GM19193 (cell line): ENCODE results near the gene KIF2A.

ENCODE experiments used
- POLR2A ChIP-seq: IDR thresholded peaks from 4 replicates; pipeline ENCODE4 v1.6.1; 2011; ENCODE audit not compliant: insufficient read depth, insufficient read length; ENCODE audit errors: extremely low read depth

KIF2A gene

DNA sequence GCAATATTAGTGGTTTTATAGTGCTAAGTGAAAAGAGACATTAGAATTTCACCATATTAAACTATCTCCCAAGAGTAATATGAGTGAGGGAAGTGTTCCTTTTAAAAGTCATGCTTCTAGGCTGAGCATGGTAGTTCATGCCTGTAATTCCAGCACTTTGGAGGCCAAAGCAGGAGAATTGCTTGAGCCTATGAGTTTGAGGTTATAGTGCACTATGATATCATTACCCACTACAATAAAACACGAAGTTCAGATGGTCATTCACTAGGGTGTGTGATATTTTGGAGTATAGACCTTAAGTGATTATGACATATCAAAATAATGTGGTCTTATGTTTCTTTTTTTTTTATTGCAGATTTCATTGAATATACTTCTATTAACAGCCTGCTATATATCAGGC is 6.7 kb downstream of the KIF2A start:
- TF ChIP-seq POLR2A, result no peak

DNA sequence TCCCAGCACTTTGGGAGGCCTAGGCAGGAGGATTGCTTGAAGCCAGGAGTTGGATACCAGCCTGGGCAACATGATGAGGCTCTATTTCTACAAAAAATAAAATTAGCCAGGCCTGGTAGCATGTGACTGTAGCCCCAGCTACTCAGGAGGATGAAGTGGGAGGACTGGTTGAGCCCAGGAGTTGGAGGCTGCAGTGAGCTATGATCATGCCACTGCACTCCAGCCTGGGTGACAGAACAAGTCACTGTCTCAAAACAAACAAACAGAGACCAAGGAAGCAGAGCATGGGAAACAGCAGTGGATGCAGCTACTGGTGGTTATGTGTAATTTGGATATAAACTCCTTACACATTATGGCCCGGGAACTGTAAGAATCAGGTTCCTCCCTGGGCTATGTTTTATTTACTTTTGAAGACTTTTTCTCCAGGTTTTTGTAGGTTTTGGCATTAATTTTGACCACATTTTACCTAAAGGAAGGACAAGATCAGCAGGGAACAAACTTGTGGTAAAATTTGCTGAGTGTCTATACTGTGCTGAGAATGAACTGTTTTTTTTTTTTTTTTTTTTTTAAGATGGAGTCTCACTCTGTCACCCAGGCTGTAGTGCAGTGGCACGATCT is 8.3 kb downstream of the KIF2A start:
- TF ChIP-seq POLR2A, result no peak

DNA sequence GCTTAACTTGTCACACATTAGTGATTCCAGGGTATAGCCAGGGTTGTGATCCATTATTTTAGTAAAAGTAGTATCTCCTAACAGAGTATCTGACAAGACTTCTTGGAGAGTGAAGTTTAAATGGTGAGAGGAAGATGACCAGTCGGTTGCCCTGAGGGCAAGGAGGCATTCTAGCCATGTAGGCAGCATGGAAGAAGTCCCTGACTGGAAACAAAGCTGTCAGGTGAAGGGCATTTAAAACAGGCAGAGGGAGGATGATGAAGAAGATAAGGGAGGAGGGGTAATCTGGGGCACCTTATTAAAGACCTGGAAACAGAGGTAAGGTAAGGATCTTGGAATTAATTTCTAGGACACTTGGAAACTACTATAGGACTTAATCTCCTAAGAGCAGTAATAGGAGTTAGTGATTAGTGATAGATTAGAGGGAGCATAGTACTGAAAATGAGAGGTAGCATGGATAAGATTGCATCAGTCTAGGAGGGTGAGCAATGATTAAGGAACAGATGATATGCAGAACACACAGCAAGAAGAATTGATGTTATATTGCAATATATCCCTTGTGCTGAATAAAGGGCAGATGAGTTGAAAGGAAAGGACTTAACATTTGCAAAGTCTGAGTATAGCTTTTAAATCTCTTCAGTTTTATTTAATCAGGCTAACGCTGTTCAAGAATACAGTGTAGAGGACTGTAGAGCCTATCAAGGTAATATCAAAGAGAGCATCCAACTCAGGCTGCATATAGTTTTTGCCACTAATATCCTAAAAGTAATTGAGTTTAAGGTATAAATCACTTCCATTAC is 9.6 kb downstream of the KIF2A start:
- no peak for TF ChIP-seq POLR2A

DNA sequence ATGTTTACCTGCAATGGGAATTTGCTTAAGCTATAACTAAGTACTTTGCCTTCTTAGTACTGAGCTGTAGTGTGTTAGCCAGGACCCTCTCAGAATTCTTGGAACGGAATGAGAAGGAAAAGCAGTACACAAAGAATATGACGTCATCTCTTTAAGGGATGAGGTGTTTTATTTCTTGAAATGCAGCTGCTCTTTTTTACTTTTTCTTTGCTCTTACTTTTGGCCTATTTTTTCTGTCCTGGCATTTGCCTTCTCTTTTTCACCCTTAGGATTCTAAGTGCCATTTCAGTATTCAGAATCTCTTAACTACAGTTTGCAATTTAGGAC is 10.1 kb downstream of the KIF2A start:
- no peak for TF ChIP-seq POLR2A

DNA sequence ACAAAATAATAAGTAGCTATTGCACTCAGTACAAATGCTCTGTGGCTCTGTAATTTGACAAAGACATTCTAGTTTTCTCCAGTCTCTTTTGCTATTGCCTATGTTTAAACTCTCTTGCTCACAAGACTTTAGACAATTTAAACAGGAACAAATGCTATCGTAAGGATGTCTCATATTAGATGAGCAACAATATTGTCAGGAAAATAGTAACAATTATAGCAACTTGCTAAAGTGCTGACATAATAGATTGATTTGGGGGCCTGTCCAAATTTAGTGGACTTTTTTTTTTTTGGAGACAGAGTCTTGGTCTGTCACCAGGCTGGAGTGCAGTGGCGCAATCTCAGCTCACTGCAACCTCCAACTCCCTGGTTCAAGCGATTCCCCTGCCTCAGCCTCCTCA is 11.8 kb downstream of the KIF2A start:
- no peak for TF ChIP-seq POLR2A

DNA sequence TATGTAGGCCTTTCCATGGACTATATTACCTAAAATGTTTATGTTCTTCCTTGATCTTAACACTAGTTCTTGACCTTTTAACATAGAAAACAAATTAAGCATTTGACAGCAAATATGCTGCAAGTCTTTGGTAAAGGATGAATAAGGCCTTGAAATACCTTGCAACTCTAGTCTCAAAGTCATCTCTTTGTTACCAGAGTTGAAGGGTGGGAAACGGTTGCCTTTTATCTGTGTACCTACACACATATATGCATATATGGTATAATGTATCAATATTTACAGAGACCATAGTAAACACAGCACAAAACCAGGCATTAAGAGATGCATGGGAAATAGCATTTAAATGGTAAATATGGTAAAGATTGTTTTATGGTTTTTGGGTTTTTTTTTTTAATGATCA is 16.5 kb downstream of the KIF2A start:
- no peak for TF ChIP-seq POLR2A

DNA sequence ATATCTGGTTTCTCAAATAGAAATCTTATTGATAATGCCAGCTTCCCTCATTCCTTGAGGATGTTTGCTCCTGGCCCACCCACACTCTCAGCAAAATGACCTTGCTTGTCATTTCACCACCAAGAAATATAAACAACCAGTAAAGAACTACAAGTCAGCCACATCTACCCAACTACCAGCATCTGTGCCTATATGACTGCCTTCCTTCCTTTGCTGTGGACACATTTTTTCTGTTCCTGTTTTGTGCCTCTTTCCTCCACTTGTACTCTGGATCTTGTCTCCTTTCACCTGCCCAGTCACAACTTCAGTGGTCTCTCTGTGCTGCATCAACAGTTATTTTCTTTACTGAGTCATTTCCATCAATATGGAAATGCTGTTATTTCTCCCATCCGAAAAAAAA is 20.3 kb downstream of the KIF2A start:
- TF ChIP-seq POLR2A, result no peak

DNA sequence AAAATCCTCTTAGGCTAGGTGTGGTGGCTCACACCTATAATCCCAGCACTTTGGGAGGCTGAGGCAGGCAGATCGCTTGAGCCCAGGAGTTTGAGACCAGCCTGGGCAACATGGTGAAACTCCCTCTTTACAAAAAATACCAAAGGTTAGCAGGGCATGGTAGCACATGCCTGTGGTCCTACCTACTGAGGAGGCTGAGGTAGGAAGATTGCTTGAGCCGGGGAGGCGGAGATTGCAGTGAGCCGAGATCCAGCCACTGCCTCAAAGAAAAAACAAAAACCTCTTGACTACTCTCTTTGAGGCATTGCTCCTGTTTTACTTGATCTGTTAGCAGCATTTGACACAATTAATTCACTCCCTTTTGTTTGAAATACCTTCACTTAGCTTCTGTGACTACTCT is 20.7 kb downstream of the KIF2A start:
- TF ChIP-seq POLR2A, result no peak

DNA sequence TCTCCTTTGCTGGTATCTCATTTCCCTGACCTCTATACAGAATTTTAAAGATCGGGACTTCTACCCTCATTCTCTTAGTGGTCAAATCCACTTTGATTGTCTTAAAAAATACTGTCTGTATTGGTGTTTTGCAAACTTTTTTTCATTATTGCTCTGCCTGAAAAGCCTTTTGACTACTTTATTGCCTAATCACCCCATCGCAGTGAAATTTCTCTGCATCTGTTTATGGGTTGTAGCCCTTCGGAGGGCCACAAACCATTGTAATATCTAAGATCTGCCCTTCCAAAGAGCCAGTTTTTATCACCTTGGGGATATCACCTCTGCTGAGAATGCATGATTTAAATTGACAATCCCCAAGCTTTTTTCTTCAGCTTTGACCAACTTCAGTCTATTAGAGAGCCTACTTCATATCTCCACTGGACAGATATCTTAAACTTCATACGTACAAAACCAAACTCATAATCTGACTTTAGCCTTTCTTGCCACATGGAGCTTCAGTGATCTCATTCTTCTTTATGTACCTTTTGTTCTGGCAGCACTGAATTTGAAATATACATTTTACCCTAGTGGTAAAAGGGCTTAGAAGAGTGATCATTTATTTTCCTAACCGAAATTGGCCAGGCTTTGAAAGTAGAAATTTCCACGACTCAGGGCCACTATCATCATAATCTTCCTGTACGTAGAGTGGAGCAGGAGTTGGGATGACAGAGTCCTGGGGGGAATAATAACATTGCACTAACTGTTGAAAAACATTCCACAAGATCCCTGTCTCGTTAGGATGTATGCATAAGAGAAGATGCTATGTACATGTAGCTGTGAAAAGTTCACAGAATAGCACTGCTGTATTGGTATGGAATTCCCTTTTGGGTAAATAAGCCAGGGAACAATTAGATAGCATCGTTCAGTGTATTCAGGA is 21.4 kb downstream of the KIF2A start:
- TF ChIP-seq POLR2A, result no peak

DNA sequence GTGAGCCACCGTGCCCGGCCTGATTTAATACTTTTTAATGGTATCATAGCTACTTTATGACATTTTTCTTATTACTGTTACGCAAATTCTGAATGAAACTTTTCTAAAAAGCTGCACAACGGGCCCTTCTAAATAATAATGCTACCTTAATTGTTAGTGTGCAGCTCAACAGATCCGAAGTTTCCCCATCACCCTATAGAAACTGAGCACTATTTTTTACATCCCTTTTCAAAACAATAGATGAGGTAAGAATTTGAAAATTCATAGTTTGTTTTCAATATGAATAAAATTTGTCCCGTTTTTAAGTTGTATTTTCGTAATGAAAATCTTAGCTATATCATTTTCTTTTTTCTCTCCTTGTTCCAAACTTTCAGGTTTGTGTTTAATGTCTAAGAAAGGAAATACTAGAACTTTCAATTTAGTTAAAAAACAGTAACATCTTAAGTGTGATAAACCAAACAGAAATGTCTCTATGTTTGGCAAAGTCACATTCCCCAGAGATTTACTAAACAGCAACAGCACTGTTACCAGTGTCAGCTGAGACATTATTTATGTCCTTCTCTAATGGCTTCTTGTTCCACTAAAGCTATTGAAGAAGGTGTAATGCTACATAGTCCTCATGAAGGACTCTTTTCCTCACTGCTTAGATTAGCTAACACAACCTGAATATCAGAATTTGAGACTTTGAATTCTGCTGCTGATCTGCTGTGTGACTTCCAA is 22.9 kb downstream of the KIF2A start:
- no peak for TF ChIP-seq POLR2A

DNA sequence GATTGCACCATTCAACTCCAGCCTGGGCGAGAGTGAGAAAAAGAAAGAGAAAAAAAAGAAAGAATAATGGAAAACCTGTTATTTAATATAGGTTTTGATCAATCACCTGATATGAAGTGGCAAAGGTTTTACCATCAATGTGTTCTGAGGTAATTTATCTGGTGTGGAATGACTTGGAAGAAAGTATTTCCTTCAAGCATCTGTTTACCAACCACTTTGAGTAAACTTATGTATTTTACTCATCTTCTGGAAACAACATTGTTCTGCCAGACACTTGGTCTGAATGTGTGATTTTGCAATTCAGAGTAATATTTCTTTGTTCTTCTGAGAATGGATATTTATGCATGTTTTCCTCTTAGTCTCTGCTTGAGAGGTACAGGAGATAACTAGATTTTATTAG is 24.3 kb downstream of the KIF2A start:
- no peak for TF ChIP-seq POLR2A

DNA sequence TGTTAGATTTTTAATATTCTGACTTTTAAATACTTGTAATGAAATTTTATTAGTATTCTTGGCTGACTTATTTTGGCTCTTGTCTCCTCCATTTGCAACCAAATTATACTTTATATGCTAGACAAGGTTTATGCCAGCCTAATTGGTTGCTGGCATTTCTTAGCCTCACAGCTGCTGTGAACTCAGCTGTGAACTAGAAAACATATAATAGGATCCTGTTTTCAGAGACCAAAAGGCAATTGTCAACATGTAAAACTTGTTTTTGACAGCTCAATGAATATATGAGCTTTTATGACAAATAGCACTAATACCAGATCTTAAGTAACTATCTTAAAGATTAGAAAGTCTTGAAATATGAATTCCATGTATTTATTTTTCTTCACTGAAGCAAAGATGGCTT is 25.9 kb downstream of the KIF2A start:
- no peak for TF ChIP-seq POLR2A

DNA sequence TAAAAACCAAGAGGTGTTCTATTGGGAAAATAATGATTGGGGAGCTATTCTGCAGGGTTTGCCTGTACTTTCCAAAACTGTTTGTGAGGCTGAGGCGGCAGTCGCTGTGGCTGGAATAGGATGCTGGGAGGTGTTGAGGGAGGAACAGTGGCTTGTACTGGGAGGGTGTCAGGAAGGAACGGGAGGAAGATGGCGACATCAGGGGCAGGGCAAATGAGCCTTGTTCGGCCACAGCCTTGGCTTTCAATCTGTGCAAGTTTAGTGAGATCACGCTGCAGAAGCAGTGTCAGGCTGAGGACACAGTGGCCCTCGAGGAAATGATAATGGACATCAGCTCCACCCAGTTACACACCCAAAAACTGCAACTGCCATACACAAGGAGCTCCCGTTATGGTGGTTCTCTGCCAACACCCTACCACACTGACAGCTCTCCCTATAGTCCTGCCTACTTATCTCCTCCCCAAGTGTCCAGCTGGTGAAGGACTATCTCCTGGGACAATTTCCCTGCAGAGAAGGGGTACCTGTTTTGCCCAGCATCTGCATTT is 27.3 kb downstream of the KIF2A start:
- no peak for TF ChIP-seq POLR2A

DNA sequence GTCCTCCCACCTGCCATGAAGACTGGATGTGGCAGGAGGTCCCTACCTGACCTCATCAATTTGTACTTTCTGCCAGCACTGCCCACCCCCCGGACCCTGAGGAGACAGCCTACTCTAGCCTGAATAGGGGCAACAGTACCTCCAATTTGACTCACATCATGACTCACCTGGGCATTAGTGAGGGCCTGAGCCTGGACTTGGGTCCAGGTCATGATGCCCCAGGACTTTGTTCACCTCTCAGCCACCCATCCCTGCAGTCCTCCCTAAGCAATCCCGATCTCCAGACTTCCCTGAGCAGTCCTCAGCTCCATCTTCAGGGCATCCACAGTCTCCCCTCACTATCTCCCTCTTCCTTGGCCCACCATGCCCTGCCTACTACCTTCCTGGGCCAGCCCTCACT is 28.1 kb downstream of the KIF2A start:
- no peak for TF ChIP-seq POLR2A

DNA sequence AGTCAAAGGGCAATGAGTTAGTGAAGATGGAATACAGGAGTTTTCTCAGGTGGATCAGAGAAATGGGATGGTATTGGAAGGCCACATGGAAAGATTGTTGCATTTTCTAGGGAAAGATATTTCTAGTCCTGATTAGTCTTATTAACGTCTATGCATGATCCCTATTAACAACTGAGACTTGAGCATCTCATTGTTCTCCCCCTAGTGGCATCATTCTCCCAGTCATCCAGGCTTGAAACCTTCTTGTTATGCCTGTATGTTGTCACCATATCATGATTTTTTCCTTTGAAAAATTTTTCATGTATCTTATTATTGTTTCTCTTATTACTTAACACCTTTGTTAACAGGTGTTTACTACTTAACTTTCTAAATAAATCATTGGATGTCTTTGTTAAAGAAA is 34.4 kb downstream of the KIF2A start:
- no peak for TF ChIP-seq POLR2A

DNA sequence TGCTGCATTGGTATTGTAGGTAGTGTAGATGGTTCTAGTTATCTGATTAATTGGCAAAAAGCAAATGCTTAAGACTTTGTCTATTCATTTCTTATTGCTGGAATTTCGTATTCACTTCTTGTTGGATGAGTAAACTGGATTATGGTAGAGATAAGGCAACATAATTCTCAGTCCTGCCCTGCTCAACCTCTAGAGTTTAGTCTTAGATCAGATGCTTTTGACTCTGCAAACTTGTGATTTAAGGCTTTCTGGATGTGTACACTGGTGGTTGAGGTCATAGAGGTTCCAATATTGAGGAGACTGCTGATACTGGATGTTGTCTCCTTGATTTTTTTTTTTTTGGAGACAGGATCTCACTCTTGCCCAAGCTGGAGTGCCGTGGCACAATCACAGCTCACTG is 35.0 kb downstream of the KIF2A start:
- TF ChIP-seq POLR2A, result no peak
